Fibroblast of lung (primary cell): ENCODE measurements around the gene PITHD1. TPM values are rescaled to one million over a fixed set of nuclear protein-coding genes. Genes with fewer than 3 reads are reported as not detected.

Experiments
- DNase-seq, 2 donors: peaks; one replicate each; pipeline versions ENCODE4 v3.0.0 to v3.0.0-alpha.2; 2010; ENCODE audit warnings: low read depth in 2 of 2
- H2AFZ ChIP-seq: 2 replicates; pipeline ENCODE4 v1.5.1; 2012; ENCODE audit warnings: low read length, control low read depth, inconsistent platforms
- H3K27ac ChIP-seq: 2 replicates; pipeline ENCODE4 v1.5.1; 2011; ENCODE audit warnings: low read length, control low read depth; ENCODE audit not compliant: insufficient read depth
- H3K27me3 ChIP-seq: 2 replicates; pipeline ENCODE4 v1.5.1; 2011; ENCODE audit warnings: mild to moderate bottlenecking, low read length; ENCODE audit not compliant: control insufficient read depth, insufficient read depth
- H3K36me3 ChIP-seq: 2 replicates; pipeline ENCODE4 v1.5.1; 2011; ENCODE audit warnings: low read length; ENCODE audit not compliant: control insufficient read depth, insufficient read depth
- H3K4me1 ChIP-seq: 2 replicates; pipeline ENCODE4 v1.5.1; 2011; ENCODE audit warnings: low read length; ENCODE audit not compliant: control insufficient read depth, insufficient read depth; ENCODE audit errors: extremely low read depth
- H3K4me2 ChIP-seq: 2 replicates; pipeline ENCODE4 v1.5.1; 2011; ENCODE audit warnings: low read length, control low read depth; ENCODE audit not compliant: insufficient read depth; ENCODE audit errors: extremely low read depth
- H3K4me3 ChIP-seq, 4 experiments: fragments of 200-600 bp in 1 of 4; sonication (generic) in 1 of 4; replicated peaks in 1 of 4; 2 replicates each; pipeline ENCODE4 v1.5.1; 2011 to 2016; ENCODE audit warnings: low read length in 4 of 4, low read depth in 3 of 4, mild to moderate bottlenecking in 3 of 4, control low read depth in 2 of 4, inconsistent platforms in 1 of 4, mixed read lengths in 1 of 4; ENCODE audit not compliant: insufficient read depth in 1 of 4; ENCODE audit errors: control extremely low read depth in 1 of 4
- H3K79me2 ChIP-seq: 2 replicates; pipeline ENCODE4 v1.5.1; 2012; ENCODE audit warnings: mild to moderate bottlenecking, low read length, inconsistent platforms; ENCODE audit not compliant: control insufficient read depth, insufficient read depth
- H3K9ac ChIP-seq: 2 replicates; pipeline ENCODE4 v1.5.1; 2011; ENCODE audit warnings: mild to moderate bottlenecking, low read length, control low read depth; ENCODE audit not compliant: insufficient read depth
- H3K9me3 ChIP-seq: 2 replicates; pipeline ENCODE4 v1.5.1; 2012; ENCODE audit warnings: low read depth, low read length; ENCODE audit not compliant: control insufficient read depth, insufficient read depth
- H4K20me1 ChIP-seq: 2 replicates; pipeline ENCODE4 v1.5.1; 2011; ENCODE audit warnings: low read length; ENCODE audit not compliant: control insufficient read depth, insufficient read depth; ENCODE audit errors: extremely low read depth
- CTCF ChIP-seq, 2 donors: IDR thresholded peaks in 1 of 2; conservative IDR thresholded peaks in 1 of 2; 1 replicate in 1 of 2; 2 replicates in 1 of 2; pipeline ENCODE4 v1.5.1; 2011 to 2012; ENCODE audit warnings: low read length in 2 of 2, control low read depth in 1 of 2, inconsistent platforms in 1 of 2, low read depth in 1 of 2, mild to moderate bottlenecking in 1 of 2
- EZH2 ChIP-seq: IDR thresholded peaks from 2 replicates; pipeline ENCODE4 v1.5.1; 2012; ENCODE audit warnings: low read length, control low read depth, mild to moderate bottlenecking; ENCODE audit errors: missing control alignments
- polyA plus RNA-seq, 2 donors: library from polyadenylated mRNA; depleted of rRNA in 1 of 2; stranded (reverse) in 1 of 2; unstranded in 1 of 2; fragments of >200 nt; gene quantifications; 2 replicates each; pipeline ENCODE4 v1.2.1, GENCODE V29; 2011 to 2012; ENCODE audit warnings: missing spikeins in 1 of 2
- total RNA-seq: library from RNA; depleted of rRNA; stranded (reverse); fragments of >200 nt; gene quantifications from 2 replicates; pipeline ENCODE4 v1.2.1, GENCODE V29; 2014

Gene PITHD1
- total and polyA plus RNA-seq, 2 donors (not counting 1 experiment from before 2014, with no cell fraction given) = 40.5 to 47.7 TPM

GRCh38 chr1:23756676-23757075 lies 21.5 kb upstream of the PITHD1 start:
- Histone ChIP-seq H3K9me3 (no peaks in the 10 kb centered on the region), H3K4me1 (peaks cover 8% of the 10 kb centered on the region), H3K27me3 (no peaks in the 10 kb centered on the region), H4K20me1 (no peaks in the 10 kb centered on the region), H3K27ac (no peak overlapping the region), H3K4me2 (no peak overlapping the region), H3K79me2 (peaks cover 6% of the 10 kb centered on the region), H3K9ac (no peak overlapping the region), H3K4me3 (no peak overlapping the region), H3K36me3 (peaks cover 39% of the 10 kb centered on the region), H2AFZ (no peak overlapping the region)
- DNase-seq = peak; percentile 42 to 57
- TF ChIP-seq CTCF (conservative IDR thresholded peaks at IDR 0.05 in 1 of 2, IDR thresholded peaks at IDR 0.05 in 1 of 2; ENCODE audit: low read depth in 1 of 2, low read length in 2 of 2) = no peak
- TF ChIP-seq EZH2 = no peak

DNA sequence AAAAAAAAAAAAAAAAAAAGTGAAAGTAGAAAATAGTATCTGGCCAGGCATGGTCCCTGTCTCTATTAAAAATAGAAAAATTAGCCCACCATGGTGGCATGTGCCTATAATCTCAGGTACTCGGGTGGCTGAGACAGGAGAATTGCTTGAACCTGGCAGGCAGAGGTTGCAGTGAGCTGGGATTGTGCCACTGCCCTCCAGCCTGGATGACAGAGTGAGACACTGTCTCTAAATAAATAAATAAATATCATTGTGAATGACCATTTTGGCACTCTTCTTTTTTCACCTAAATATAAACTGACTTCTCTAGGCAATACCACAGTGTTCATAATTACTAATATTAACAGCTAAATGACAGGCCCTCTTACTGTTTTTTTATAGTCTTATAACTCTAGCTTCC lies 20.4 kb upstream of the PITHD1 start:
- Histone ChIP-seq H3K9ac (no peak overlapping the region), H3K4me3 (no peak overlapping the region), H3K27me3 (no peaks in the 10 kb centered on the region), H3K27ac (no peak overlapping the region), H4K20me1 (no peaks in the 10 kb centered on the region), H3K4me2 (no peak overlapping the region), H2AFZ (no peak overlapping the region), H3K4me1 (peaks cover 8% of the 10 kb centered on the region), H3K36me3 (peaks cover 35% of the 10 kb centered on the region), H3K9me3 (no peaks in the 10 kb centered on the region), H3K79me2 (peaks cover 4% of the 10 kb centered on the region)
- no peak for TF ChIP-seq CTCF (conservative IDR thresholded peaks at IDR 0.05 in 1 of 2, IDR thresholded peaks at IDR 0.05 in 1 of 2; ENCODE audit: low read depth in 1 of 2, low read length in 2 of 2)
- no peak for TF ChIP-seq EZH2
- DNase-seq = no peak

DNA sequence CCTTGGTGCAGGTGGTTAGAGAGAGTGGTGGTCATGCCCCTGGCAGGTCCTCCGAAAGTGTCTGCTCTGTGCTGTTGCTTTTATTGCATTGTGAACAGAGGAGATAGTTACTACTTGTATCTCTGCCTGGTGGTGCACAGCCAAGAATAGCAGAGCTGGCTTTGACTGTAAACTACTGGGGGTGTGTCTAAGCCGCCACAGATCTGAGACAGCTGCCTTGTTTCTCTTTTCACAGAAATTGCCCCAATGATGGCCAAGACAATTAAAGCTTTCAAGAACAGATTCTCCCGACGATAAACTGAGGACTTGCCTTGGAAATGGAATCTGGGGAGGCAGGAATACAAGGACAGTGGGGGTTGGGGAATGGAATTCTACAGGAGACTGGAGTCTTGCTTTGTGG lies 18.9 kb upstream of the PITHD1 start:
- H3K27me3 ChIP-seq = no peaks in the 10 kb centered on the region
- no peak overlapping the region for H3K9ac ChIP-seq
- no peaks in the 10 kb centered on the region for H3K9me3 ChIP-seq
- DNase-seq = peak; percentile 31 to 54
- TF ChIP-seq EZH2 = no peak
- no peak for TF ChIP-seq CTCF (conservative IDR thresholded peaks at IDR 0.05 in 1 of 2, IDR thresholded peaks at IDR 0.05 in 1 of 2; ENCODE audit: low read depth in 1 of 2, low read length in 2 of 2)
- H3K4me2 ChIP-seq = no peak overlapping the region
- peaks cover 31% of the 10 kb centered on the region for H3K36me3 ChIP-seq
- no peak overlapping the region for H3K4me3 ChIP-seq
- no peak overlapping the region for H2AFZ ChIP-seq
- H3K79me2 ChIP-seq = peaks cover 3% of the 10 kb centered on the region
- peaks cover 8% of the 10 kb centered on the region for H3K4me1 ChIP-seq
- H3K27ac ChIP-seq = no peak overlapping the region
- peaks cover 3% of the 10 kb centered on the region for H4K20me1 ChIP-seq
